ENCODE data around the gene TSPAN7.

DNA sequence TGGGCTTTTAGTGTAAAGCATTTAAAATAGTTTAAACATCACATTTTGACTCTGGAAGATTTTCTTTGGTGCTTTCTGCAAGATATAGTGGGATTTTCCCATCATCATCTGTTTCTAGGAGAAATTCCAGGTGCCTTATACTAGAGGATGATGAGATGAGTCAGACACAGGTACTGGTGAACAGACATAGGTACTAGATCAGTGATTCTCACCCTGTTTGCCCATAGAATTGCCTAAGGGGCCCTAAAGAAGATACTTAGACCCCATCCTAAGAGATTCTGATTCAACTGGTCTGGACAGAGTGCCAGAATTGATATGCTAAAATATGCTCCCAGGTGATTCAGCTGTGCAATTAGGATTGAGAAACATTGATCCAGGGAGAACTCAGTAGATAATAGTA lies 9.7 kb downstream of the TSPAN7 start:
- TF ChIP-seq, protein P1, sequence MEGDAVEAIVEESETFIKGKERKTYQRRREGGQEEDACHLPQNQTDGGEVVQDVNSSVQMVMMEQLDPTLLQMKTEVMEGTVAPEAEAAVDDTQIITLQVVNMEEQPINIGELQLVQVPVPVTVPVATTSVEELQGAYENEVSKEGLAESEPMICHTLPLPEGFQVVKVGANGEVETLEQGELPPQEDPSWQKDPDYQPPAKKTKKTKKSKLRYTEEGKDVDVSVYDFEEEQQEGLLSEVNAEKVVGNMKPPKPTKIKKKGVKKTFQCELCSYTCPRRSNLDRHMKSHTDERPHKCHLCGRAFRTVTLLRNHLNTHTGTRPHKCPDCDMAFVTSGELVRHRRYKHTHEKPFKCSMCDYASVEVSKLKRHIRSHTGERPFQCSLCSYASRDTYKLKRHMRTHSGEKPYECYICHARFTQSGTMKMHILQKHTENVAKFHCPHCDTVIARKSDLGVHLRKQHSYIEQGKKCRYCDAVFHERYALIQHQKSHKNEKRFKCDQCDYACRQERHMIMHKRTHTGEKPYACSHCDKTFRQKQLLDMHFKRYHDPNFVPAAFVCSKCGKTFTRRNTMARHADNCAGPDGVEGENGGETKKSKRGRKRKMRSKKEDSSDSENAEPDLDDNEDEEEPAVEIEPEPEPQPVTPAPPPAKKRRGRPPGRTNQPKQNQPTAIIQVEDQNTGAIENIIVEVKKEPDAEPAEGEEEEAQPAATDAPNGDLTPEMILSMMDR (IDR thresholded peaks at IDR 0.05; ENCODE audit: extremely low read depth in 1 of 2, insufficient read depth in 1 of 2, low read depth in 1 of 2, low read length in 2 of 2): no peak
- TF ChIP-seq, protein P2, sequence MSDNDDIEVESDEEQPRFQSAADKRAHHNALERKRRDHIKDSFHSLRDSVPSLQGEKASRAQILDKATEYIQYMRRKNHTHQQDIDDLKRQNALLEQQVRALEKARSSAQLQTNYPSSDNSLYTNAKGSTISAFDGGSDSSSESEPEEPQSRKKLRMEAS (IDR thresholded peaks at IDR 0.05; ENCODE audit: insufficient read depth, insufficient read length): no peak
- no peak for TF ChIP-seq POLR2A (IDR thresholded peaks at IDR 0.05; ENCODE audit: low read depth, low read length)
- TF ChIP-seq POLR2AphosphoS5 (IDR thresholded peaks at IDR 0.05; ENCODE audit: insufficient read depth, low read depth, low read length): no peak
- no peak for TF ChIP-seq FOS (IDR thresholded peaks at IDR 0.05; ENCODE audit: borderline replicate concordance, insufficient read depth, low read length)
